Stomach (tissue), 9 donors: Measurements from ENCODE around the gene MET. TPM values are rescaled to one million over a fixed set of nuclear protein-coding genes. Genes with fewer than 3 reads are reported as not detected.
A peak's percentile ranks its signal among the peaks of the same experiment; 100 is the strongest.

Experiments used
- DNase-seq, 2 donors: peaks; one replicate each; pipeline versions ENCODE4 v3.0.0 to v3.0.0-alpha.2; 2013 to 2019
- H3K27ac ChIP-seq, 5 donors: fragments of 200-600 bp in 4 of 5; sonication (generic) in 4 of 5; one replicate each; pipeline ENCODE4 v1.5.1; 2013 to 2019; ENCODE audit warnings: mild to moderate bottlenecking in 1 of 5, moderate library complexity in 1 of 5
- H3K27me3 ChIP-seq, 3 donors: fragments of 200-600 bp; sonication (generic); one replicate each; pipeline ENCODE4 v1.5.1; 2017 to 2019; ENCODE audit warnings: mixed run types in 1 of 3
- H3K36me3 ChIP-seq, 4 donors: fragments of 200-600 bp; sonication (generic); 1 replicate in 3 of 4; 2 replicates in 1 of 4; pipeline ENCODE4 v1.5.1; 2016 to 2019
- H3K4me1 ChIP-seq, 4 donors: fragments of 200-600 bp; sonication (generic); one replicate each; pipeline ENCODE4 v1.5.1; 2016 to 2019
- H3K4me3 ChIP-seq, 4 donors: fragments of 200-600 bp; sonication (generic) in 3 of 4; one replicate each; pipeline ENCODE4 v1.5.1; 2016 to 2019; ENCODE audit warnings: mild to moderate bottlenecking in 1 of 4
- H3K9me3 ChIP-seq, 4 donors: fragments of 200-600 bp; sonication (generic); one replicate each; pipeline ENCODE4 v1.5.1; 2016 to 2019
- EP300 ChIP-seq: sonication (generic); formaldehyde crosslinking; IDR thresholded peaks from one replicate; pipeline ENCODE4 v1.6.1; 2017; ENCODE audit warnings: antibody characterized with exemption
- POLR2A ChIP-seq, 4 donors: fragments of 450-650 bp; IDR thresholded peaks; one replicate each; pipeline ENCODE4 v1.6.1; 2016; ENCODE audit warnings: antibody characterized with exemption in 4 of 4, control low read depth in 2 of 4, mild to moderate bottlenecking in 1 of 4, moderate library complexity in 1 of 4
- POLR2AphosphoS5 ChIP-seq, 3 donors: sonication (generic); formaldehyde crosslinking; IDR thresholded peaks; one replicate each; pipeline ENCODE4 v1.6.1; 2016; ENCODE audit warnings: antibody characterized with exemption in 3 of 3
- WGBS, 5 donors: extraction: QIAGEN DNeasy Blood & Tissue Kit in 3 of 5; methylation state at CpG; one replicate each; pipeline versions ENCODE4 v1.1.5 to v1.1.7; 2013 to 2018; 5-methylcytosine and 5-hydroxymethylcytosine counted together
- intact Hi-C: fragments of 100-400 bp; cut with DNase I; formaldehyde crosslinking; loops from one replicate; pipeline ENCODE4 v1.15.1; 2023; ENCODE audit warnings: low total_unique reads
- polyA plus RNA-seq, 3 donors: library from polyadenylated mRNA; stranded (reverse); fragments of 200-250 nt; gene quantifications; one replicate each; pipeline ENCODE4 v1.2.3, GENCODE V29; 2013
- total RNA-seq, 5 donors: library from RNA; depleted of rRNA; stranded (reverse); fragments of >200 nt; gene quantifications; one replicate each; pipeline versions ENCODE4 v1.1.0 to v1.2.3, GENCODE V29; 2014 to 2016
- TF ChIP-seq, protein P1 (sequence below), 7 experiments: fragments of 450-650 bp in 4 of 7; fragments of 200-600 bp in 3 of 7; sonication (generic) in 3 of 7; IDR thresholded peaks; one replicate each; pipeline ENCODE4 v1.5.1; 2016 to 2019; ENCODE audit warnings: antibody characterized with exemption in 7 of 7, control low read depth in 2 of 7, mild to moderate bottlenecking in 1 of 7
- donor health status: healthy with polysubstance abuse.
- donor health status: Bipolar disorder and iron deficiency.
- donor health status: healthy.

The MET gene
- total and polyA plus RNA-seq, 8 donors: 0.58 to 36.2 (median 4.3) TPM

DNA sequence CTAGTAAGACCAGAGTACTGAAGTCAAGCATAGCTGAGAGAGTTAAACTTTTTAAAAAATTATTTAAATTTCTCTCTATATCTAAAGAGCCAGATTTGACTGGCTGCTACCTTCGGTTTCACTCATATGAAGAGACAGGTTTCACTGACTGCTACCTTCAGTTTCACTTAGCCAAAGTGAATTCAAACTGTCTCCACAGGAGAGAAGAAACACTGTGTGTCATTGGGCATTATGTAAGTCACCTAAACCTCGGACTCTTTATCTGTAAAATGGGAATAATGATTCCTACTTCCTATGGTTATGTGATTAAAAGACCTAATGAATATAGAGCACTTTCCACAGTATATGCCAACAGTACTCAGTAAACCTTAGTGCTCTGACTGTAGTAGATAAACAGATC lies 41.6 kb upstream of the MET start:
- peak overlapping the region in 3 of 5 donors; percentile 44 to 76 (median 68) for H3K27ac ChIP-seq
- H3K4me1 ChIP-seq: peaks cover 3 to 29% (median 16%) of the 10 kb centered on the region in 4 donors
- WGBS, 5 donors: 44 to 61% (median 49%) methylated on average over 2 of the region's 2 CpGs
- TF ChIP-seq, protein P1, sequence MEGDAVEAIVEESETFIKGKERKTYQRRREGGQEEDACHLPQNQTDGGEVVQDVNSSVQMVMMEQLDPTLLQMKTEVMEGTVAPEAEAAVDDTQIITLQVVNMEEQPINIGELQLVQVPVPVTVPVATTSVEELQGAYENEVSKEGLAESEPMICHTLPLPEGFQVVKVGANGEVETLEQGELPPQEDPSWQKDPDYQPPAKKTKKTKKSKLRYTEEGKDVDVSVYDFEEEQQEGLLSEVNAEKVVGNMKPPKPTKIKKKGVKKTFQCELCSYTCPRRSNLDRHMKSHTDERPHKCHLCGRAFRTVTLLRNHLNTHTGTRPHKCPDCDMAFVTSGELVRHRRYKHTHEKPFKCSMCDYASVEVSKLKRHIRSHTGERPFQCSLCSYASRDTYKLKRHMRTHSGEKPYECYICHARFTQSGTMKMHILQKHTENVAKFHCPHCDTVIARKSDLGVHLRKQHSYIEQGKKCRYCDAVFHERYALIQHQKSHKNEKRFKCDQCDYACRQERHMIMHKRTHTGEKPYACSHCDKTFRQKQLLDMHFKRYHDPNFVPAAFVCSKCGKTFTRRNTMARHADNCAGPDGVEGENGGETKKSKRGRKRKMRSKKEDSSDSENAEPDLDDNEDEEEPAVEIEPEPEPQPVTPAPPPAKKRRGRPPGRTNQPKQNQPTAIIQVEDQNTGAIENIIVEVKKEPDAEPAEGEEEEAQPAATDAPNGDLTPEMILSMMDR (IDR thresholded peaks at IDR 0.05): no peak
- TF ChIP-seq POLR2AphosphoS5 (IDR thresholded peaks at IDR 0.05) (no peak), EP300 (no peak), POLR2A (IDR thresholded peaks at IDR 0.05) (no peak)
- H3K4me3 ChIP-seq: no peak overlapping the region
- no peaks in the 10 kb centered on the region for H3K36me3 ChIP-seq
- no peaks in the 10 kb centered on the region for H3K9me3 ChIP-seq
- intact Hi-C loops: no loop called here
- DNase-seq: peak in 1 of 2 donors; percentile 23
- H3K27me3 ChIP-seq: no peaks in the 10 kb centered on the region

GRCh38 chr7:116630932-116631671 lies 40.9 kb upstream of the MET start:
- TF ChIP-seq POLR2A (IDR thresholded peaks at IDR 0.05): no peak
- TF ChIP-seq POLR2AphosphoS5 (IDR thresholded peaks at IDR 0.05): peak in 2 of 3 donors; percentile 36 to 65
- TF ChIP-seq, protein P1 (IDR thresholded peaks at IDR 0.05): no peak
- H3K27ac ChIP-seq: peak overlapping the region in 3 of 5 donors; percentile 44 to 76 (median 50)
- no peaks in the 10 kb centered on the region for H3K36me3 ChIP-seq
- intact Hi-C loops: no loop called here
- no peaks in the 10 kb centered on the region for H3K9me3 ChIP-seq
- WGBS, 5 donors: 47 to 53% (median 49%) methylated on average over 10 of the region's 10 CpGs
- no peaks in the 10 kb centered on the region for H3K27me3 ChIP-seq
- H3K4me3 ChIP-seq: no peak overlapping the region
- peak; percentile 83 to 86 for DNase-seq
- peaks cover 3 to 29% (median 16%) of the 10 kb centered on the region in 4 donors for H3K4me1 ChIP-seq

DNA sequence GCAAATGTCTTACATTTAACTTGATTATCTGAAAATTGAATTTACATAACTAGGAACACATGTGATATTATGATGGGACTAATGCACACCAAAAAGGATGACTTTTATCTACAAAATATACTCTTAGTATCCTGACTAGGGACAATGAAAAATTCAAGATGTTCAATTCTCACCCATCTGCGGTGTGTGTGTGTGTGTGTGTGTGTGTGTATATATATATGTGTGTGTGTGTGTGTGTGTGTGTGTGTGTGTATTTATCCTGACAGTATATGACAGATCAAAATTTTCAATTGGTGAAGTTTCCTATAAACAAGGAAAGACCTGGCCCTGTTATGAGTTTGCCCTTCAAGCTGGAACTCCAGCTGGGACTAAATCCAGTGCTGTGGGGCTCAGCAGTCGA lies 40.3 kb upstream of the MET start:
- H3K4me1 ChIP-seq: peaks cover 3 to 29% (median 16%) of the 10 kb centered on the region in 4 donors
- no peak overlapping the region for H3K4me3 ChIP-seq
- H3K36me3 ChIP-seq: no peaks in the 10 kb centered on the region
- H3K27ac ChIP-seq: peak overlapping the region in 3 of 5 donors; percentile 11 to 76 (median 50)
- intact Hi-C loops: no loop called here
- 72 to 84% (median 76%) methylated on average over 2 of the region's 2 CpGs for WGBS, 5 donors
- TF ChIP-seq, protein P1 (IDR thresholded peaks at IDR 0.05): no peak
- no peak for TF ChIP-seq POLR2AphosphoS5 (IDR thresholded peaks at IDR 0.05)
- TF ChIP-seq POLR2A (IDR thresholded peaks at IDR 0.05): no peak
- no peaks in the 10 kb centered on the region for H3K9me3 ChIP-seq
- H3K27me3 ChIP-seq: no peaks in the 10 kb centered on the region
- no peak for DNase-seq

GRCh38 chr7:116632384-116632783 lies 39.6 kb upstream of the MET start:
- no peak for DNase-seq
- Histone ChIP-seq H3K4me3 (no peak overlapping the region), H3K9me3 (no peaks in the 10 kb centered on the region), H3K27me3 (no peaks in the 10 kb centered on the region), H3K4me1 (peaks cover 3 to 29% (median 16%) of the 10 kb centered on the region in 4 donors), H3K36me3 (no peaks in the 10 kb centered on the region), H3K27ac (peak overlapping the region in 1 of 5 donors; percentile 11)
- intact Hi-C loops: no loop called here
- TF ChIP-seq EP300: no peak
- TF ChIP-seq, protein P1 (IDR thresholded peaks at IDR 0.05): no peak
- WGBS, 5 donors: 70 to 96% (median 94%) methylated on average over 1 of the region's 1 CpG
